DMS153 treated with DMSO at 0.1 percent for 48 hours (cell line): Measurements from ENCODE around the gene AKR1B15.
"Not testable (repeated sequence)": the region's sequence is repeated elsewhere in the genome, so short reads cannot be mapped to it uniquely, and the experiment has no call there.

Experiments used
- DNase-seq: peaks from one replicate; lab custom pipeline; 2025; ENCODE audit not compliant: unreplicated experiment; lab: John Stamatoyannopoulos, UW

Gene AKR1B15

DNA sequence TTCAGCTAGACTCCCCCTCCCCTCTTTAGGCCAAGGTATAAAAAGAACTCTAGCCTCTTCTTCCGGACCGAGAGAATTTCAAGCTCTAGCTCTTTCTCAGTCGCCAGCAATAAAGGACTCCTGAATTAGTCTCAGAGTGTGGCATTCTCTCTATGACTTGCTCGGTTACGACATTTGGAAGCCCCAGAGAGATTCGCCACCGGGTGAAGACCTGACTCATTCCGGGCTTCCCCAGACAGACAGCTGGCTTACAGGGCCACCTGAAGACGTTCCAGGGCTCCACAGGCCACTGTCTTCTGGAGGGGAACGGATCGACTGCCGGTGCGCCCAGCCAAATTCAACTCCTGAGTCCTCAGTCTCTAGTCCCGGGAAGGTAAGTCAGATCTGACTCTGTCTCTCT, at the start of gene AKR1B15:
Gene AKR1B15 (plus strand): TSS at position 234 of the 400 bp plus-strand sequence. CDS start 15,510 bp downstream, outside the sequence.
- no peak for DNase-seq

DNA sequence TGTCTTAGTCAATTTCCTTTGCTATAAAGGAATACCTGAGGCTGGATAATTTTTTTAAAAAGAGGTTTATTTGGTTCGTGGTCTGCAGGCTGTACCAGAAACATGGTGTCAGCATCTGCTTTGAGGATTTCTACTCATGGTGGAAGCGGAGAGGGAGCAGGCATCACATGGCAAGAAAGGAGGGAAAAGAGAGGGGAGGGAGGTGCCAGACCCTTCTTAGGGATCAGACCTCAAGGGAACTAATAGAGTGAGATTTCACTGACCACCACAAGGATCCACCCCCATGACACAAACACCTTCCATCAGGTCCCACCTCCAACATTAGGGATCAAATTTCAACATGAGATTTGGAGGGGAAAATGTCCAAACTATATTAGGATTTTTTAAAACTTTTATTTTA, 48.5 kb upstream of the AKR1B15 start:
- no peak for DNase-seq

DNA sequence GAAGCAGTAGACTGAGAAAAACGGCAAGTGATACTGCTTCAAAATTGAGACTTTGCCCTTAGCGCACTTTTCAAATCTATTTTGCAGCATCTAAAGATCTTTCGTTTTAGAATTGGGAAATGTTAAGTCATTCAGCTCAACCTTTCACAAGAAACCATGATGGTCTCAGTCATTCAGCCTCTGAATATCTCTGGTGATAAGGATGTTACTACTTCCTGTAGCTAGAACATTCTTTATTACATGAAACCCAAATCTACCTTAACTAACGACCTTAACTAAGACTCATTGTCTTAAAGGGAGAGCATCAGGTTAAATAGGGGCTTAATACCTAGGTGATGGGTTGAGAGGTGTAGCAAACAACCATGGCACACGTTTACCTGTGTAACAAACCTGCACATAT, 47.9 kb upstream of the AKR1B15 start:
- DNase-seq, result no peak

DNA sequence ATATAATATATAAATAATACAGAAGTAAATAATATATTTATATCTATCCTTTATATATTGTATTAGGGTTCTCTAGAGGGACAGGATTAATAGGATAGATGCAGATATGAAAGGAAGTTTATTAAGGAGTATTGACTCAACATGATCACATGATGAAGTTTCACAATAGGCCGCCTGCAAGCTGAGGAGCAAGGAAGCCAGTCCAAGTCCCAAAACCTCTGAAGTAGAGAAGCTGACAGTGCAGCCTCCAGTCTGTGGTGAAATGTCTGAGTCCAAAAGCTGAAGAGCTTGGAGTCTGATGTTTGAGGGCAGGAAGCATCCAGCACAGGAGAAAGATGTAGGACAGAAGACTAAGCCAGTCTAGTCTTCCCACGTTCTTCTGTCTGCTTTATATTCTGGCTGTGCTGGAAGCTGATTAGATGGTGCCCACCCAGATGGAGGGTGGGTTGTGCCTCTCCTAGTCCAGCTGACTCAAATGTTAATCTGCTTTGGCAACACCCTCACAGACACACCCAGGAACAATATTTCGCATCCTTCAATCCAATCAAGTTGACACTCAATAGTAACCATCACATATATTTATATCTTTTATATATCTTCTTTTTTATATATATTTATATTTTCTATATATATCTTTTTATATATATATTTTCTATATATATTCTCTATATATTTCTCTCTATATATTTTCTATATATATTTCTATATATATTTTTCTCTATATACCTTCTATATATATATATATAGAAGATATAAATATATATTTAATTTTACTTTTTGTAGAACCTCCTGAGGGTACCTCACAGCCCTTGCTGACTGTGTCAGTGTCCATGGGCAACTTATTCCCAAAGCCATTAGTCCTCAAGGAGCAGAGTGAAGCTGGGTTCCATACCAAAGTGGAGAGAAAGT, 46.2 kb upstream of the AKR1B15 start:
- DNase-seq, result no peak

DNA sequence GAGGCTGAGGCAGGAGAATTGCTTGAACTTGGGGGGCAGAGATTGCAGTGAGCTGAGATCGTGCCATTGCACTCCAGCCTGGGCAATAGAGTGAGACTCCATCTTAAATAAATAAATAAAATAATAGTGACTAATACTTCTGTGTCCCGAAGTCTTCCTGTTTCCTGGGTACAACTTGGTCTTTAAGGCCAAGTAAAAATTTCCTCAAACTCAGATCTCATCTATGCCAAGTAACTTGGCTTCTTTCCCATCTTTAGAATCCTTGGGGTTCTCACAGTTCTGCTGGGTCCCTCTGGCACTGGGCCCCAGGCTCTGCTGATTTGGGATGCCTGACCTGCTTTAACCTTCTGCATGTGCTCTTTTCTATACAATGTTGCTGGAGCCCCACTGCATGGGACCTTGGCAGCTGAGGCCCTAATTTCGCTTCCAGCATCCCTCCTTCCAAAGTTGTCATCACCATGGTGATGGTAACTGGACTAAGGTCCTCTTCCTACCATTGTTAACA, 44.2 kb upstream of the AKR1B15 start:
- no peak for DNase-seq

DNA sequence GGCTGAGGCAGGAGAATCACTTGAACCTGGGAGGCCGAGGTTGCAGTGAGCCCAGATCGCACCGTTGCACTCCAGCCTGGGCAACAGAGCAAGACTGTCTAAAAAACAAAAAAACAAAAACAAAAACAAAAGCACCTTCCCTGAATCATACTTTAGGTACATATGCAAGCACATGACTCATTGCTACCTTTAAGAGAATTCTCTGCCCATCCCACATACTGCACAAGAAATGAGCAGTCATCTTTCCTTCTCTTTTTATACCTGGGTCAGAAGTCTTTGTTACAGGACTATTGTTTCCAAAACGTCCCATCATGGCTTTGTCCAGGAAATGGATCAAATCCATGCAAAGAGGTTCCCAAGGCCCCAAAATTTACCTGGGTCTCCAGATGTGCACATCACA, 43.1 kb upstream of the AKR1B15 start:
- DNase-seq, result no peak

DNA sequence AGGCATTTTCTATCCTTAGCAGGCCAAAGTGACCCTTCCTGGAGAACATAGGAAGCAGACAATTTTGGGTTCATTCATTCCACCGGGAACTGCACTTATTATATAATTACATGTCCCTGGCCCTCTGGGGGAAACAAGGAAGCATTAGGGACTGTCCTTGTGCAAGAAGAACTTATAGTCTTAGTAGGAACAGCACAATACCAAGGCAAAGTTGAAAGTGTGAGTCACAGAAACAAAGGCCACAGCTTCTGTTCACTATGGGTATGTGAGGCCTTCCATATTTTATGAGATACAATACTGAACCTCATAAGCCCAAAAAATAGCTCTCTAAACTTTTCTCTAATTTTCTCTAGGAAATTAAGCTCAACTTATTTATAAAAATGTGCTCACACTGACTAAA, 39.9 kb upstream of the AKR1B15 start:
- no peak for DNase-seq

DNA sequence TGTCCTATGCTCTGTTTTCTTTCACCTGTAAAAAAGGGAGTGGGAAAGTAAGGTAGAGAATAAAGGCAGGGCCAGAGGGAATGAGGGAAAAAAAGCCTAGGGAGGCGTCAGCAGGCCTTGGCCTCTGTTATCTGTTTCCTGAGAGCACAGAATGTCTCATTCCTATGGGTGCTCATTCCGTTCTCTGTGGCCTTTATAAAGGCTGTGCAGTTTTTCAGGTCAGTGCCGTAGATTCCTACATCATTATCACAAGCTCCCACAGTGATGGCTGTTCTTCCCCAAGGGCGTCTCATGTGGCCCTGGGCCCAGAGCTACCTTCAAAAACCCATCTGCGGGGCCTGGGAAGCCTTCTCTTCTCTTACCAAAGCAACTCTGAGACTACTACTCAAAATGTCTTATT, 38.3 kb upstream of the AKR1B15 start:
- no peak for DNase-seq

DNA sequence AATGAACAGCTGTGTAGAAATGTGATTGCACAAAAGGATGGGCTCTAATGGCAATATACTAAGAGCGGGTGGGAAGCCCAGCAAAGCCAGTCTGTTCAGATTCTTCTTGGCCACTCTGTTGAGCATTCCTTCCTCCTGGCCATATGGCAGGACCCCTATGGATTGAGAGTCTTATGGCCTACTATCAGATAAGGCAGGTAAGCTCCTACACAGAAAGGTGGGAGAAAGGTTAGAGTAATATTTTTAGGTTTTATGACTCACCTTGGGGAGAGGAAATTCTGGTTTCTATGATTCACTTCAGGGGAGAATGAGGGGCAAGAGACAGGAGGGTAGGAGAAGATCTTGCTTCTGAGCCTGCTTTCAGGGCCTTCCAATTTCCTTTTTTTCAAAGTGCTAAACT, 36.6 kb upstream of the AKR1B15 start:
- no peak for DNase-seq

DNA sequence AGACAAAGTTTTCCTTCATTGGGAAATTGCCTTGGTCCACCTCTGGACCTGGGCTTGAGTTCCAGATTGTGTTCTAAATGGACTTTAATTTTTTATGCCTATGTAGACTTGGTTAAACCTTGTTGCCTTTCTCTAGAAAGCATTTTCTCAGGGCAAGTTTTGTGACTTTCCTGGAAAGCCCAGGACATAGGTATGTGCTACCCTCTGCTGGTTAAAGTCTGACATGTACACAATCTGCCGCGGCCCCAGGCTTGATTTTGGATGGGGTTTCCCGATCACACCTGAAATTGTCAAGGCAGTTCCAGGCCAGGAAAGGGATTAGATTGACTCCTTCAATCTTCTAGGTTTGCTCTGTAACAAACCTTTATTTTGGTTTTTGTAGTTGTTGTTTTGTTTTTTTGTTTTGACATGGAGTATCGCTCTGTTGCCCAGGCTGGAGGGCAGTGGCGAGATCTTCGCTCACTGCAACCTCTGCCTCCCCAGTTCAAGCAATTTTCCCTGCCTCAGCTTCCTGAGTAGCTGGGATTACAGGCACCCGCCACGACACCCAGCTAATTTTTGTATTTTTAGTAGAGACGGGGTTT, 35.6 kb upstream of the AKR1B15 start:
- no peak for DNase-seq

DNA sequence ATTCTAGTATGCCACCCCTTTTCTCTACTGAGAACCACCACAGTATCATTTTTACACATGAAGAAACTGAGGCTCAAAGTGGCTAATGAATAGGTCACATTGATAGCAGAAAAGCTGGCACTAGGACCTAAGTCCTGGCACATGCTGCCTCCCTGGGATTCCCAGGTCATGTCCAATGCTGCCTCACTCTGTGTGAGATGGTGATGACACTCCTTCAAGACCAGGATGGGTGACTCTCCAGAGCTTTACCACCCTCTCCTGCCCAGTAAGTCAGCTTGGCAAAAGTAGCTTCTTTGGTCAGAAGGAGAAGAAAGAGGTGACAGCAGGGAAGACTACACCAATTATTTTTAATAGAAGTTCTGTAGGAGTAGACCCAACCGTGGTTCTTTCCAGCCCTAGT, 34.8 kb upstream of the AKR1B15 start:
- DNase-seq, result no peak

DNA sequence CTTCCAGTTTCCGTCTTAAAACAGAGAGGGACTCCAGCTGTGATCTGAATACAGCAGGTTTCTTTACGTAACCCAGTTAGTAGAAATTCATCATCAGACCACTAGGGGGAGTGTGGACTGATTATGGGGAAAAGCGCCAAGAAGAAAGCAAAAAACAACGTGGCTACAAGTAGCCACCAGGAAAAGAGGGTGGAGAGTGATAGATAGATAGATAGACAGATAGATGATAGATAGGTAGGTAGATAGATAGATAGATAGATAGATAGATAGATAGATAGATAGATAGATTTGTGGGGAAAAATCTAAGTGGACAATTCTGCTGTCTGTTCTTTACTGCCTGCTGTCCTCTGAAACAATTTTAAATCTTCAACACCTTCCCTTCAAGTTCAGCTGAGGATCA, 34.2 kb upstream of the AKR1B15 start:
- peak; percentile 17 for DNase-seq

DNA sequence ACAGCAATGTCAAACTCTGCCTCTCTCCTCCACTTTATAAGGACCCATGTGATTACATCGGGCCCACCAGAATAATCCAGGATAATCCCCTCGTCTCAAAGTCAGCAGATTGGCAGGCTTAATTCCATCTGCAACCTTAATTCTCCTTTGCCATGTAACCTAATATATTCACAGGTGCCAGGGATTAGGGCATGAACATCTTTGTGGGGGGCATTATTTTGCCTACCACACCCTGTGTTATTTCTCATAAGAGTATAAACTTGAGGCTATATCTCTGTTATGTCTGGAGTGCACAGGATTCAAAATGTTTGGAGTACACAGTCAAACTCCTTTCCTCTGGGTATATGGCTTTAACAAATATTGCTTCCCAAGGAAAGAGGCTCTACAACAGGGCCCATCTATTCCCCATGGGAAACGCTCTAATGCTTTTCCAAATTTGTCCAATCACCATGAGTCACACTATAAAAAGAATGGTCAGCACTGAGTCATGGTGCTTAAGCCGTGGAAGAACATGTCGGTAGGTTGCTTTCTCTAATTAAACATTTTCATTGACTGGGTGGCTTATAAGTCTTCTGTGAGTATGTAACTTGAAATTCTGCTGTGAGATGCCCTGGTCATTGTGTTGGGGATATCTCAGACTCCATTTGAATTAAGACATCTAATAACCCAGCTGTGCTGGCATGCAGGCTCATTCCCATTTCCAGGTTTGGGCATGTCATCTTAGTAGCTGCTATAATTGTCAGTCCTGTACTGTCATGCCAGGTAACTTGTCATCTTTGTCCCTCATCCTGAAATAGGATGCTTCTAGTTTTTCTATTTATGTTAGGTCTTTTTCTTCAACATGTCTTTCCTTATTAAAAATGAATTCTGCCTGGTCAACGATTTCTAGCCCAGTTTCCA, 33.1 kb upstream of the AKR1B15 start:
- no peak for DNase-seq

DNA sequence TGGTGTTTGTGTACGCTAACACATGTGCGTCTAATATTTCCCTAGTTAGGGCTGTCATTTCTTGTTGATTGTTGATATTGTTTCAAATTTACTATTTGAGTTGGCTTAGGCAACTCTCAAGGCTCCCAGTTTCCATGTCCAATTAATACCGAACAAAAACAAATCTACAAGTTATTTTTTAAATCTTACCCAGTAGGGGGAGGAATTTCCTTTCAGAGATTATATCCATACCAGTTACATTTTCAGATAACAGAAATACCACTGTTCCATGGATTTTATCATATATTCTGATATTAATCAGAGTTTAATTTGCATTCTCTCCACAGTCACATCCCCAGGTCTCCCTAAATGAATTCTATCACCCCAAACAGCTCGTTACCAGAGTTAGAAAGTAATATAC, 28.8 kb upstream of the AKR1B15 start:
- no peak for DNase-seq

DNA sequence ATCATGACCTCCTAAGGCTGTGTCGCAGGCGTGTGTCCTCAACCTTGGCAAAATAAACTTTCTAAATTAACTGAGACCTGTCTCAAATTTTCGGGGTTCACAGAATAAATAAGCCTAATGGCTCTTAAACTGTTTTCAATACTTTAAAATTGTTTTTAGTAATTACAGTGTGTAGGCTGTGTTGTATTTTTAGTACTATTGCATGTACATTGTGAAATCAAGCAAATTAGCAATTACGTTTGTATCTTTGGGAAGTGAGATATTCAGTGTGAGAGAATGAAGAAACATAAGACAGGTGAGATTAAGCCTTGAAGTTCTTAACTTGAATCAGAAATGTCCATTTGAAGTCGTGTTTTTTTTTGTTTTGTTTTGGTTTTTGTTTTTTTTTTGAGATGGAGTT, 26.3 kb upstream of the AKR1B15 start:
- DNase-seq, result no peak

DNA sequence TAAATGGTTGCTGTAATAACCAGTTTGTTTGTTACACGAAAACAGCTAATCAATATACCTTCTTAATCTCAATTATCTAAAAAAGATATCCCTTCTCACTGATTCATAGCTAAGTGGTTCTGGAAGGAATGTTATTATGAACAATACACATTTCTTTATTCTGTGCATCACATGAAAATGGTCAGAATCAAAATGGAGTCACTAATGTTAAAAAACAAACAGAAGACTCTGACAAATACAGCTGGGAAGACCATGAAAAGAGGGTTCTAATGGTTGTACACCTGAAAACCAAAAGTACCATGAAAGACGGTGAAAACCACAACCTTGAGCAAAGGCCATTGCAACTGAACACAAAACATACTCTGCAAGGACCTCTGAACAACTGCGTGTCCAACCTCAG, 23.5 kb upstream of the AKR1B15 start:
- DNase-seq, result not testable (repeated sequence)

DNA sequence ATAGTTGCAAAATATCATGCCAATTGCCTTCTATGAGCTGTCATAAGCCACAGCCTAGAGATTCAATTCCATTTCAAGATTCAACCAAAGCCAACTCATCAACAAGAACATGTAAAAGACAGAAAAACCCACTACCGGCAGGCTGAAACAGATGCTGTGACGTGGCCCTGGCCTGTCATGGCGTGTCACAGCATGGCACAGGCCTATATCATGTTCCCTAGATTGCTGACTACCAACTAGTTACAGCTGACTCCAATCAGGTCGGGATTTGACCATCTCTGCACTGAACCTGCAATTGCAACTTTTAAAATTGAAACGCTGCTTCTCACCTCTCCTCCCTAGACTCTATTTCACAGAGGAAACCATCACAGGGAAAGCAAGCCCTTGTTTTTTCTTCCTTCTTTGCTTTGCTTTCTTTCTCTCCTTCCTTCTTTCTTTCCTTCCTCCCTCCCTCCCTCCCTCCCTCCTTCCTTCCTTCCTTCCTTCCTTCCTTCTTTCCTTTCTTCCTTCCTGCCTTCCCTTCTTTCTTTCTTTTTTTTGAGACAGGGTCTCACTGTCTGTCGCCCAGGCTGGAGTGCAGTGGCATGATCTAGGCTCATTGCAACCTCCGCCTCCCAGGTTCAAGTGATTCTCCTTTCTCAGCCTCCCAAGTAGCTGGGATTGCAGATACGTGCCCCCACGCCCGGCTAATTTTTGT, 22.2 kb upstream of the AKR1B15 start:
- DNase-seq, result not testable (repeated sequence)

DNA sequence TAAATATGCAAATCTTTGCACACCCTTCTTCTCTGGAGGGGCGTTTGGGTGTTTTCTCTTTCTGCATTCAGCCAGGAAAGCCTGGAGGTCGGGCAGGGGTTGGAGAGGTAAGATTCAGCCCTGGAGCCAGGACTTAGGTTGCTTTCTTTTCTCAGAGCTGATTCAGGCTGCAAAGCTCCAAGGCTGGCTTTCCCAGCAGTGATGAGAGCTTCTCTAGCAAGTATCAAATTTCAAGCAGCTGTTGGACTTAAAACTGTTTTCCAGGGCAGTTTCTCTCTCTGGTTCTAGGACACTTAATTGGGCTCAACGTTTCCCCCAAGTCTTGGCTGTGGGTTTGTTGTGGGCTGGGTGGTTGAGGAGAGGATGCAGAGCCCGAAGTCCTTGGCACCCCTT, 20.9 kb upstream of the AKR1B15 start:
- DNase-seq, result no peak

DNA sequence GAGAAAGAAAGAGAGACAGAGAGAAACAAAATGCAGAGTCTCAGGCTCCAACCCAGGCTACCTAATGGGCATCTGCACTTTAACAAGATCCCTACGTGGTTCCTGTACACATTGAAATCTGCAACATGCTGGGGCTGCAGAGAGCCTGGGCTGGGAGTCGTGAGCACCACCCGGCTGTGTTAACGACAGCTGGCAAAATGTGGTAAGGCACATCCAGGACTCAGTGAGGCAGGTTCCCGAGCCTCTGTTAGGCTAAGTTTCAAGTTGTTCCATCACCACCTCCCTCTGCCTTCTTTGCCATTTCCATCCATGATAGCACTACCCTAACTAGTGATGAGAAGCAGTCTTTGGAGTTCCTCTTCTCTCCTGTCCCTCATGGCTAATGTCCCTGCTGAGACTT, 20.2 kb upstream of the AKR1B15 start:
- DNase-seq, result no peak

DNA sequence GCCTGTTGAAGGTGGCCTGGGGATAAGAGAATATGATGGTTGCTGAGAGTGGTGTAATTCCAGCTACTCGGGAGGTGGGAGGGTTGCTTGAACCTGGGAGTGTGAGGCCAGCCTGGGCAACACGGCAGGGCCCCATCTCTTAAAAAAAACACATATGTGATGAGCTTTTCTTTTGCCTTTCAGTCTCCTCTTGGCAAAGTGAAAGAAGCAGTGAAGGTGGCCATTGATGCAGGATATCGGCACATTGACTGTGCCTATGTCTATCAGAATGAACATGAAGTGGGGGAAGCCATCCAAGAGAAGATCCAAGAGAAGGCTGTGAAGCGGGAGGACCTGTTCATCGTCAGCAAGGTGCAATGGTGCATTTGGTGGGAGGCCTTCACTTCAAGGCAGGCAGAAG, 18.4 kb upstream of the AKR1B15 start:
- no peak for DNase-seq
